GM13976 (cell line): ENCODE data around the gene NYAP2.

Source experiments
- DNase-seq: peaks from one replicate; pipeline ENCODE4 v3.0.0; 2012; ENCODE audit warnings: low spot score
- CTCF ChIP-seq: IDR thresholded peaks from 2 replicates; pipeline ENCODE4 v1.5.1; 2012; ENCODE audit warnings: borderline replicate concordance, mild to moderate bottlenecking; ENCODE audit not compliant: insufficient read depth; ENCODE audit errors: extremely low read depth, missing control alignments, control extremely low read depth
- in situ Hi-C: fragments of 300-500 bp; cut with MboI; formaldehyde crosslinking; loops from one replicate; pipeline ENCODE4 v1.12.0; 2022; ENCODE audit warnings: low sequenced_read_pairs, mixed read lengths, inconsistent platforms; ENCODE audit not compliant: unreplicated experiment

The NYAP2 gene

DNA sequence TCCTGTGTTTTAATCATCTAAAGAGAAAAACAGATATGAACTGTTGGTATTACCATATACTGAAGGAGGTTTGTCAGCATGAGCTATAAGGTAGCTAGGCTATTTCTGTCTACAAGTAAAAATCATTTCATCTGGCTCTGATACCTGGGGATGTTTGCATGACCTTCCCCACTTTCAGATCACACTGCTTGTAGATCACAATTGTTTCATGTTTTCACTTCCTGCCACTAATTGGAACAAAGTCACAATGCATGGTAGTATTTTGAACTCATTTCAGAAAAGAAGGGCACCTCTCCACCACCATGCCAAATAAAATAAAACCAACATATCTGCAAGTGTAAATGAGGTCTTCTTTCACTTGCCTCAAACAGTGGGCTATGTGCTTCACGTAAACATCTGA, 37.8 kb downstream of the NYAP2 start:
- TF ChIP-seq CTCF: no peak
- in situ Hi-C loops: no loop called here
- DNase-seq: no peak

DNA sequence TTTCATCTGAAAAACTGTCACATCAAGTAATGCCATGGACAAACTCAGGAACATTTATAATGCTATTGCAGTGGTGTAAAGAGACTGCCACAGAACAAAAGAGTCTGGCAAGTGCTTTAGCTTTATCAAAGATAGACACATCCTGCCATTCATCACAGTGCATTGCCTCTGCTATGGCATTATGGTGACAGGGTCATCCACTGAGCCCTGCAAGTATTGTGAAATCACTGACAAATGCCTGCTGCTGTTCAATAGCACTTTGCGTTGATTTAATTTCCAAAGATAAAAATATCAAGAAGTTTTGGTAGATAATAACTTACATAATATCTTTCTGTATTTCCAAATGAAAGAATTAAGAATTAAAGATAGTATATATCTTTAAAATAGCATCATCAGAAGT, 38.7 kb downstream of the NYAP2 start:
- in situ Hi-C loops: no loop called here
- no peak for TF ChIP-seq CTCF
- DNase-seq: no peak

DNA sequence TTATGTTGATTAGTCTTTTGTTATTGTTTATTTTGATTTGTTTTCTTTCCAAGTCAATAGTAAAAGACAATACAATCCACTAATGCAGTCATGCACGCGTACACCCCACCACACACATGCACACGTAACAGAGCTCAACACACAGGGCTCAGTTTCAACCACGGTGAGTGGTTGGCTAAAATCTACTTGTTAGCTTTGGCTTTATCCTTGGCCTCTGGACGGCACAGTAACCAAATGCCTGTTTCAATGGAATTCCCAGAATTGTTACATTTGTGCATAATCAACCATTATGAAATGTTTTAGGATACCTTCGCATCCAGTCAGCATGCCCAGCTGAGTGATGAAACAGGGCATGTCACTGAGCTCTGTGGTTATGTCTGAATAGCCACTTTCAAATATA, 53.2 kb downstream of the NYAP2 start:
- in situ Hi-C loops: no loop called here
- TF ChIP-seq CTCF: no peak
- DNase-seq: no peak

GRCh38 chr2:225454412-225454811, 54.9 kb downstream of the NYAP2 start:
- no peak for TF ChIP-seq CTCF
- in situ Hi-C loops: no loop called here
- no peak for DNase-seq

- DNase-seq: no peak
- in situ Hi-C loops: no loop called here
- TF ChIP-seq CTCF: no peak
Observed at GRCh38 chr2:225456619-225457260, 57.2 kb downstream of the NYAP2 start.

- DNase-seq: no peak
- no peak for TF ChIP-seq CTCF
- in situ Hi-C loops: no loop called here
Observed at GRCh38 chr2:225457482-225457881, 58.0 kb downstream of the NYAP2 start.
